Transverse colon (tissue), 4 donors: ENCODE results near the gene RITA1. TPM values are rescaled to one million over a fixed set of nuclear protein-coding genes. Genes with fewer than 3 reads are reported as not detected.

Source experiments
- DNase-seq: peaks from one replicate; pipeline ENCODE4 v3.0.0-alpha.2; 2019
- H3K27ac ChIP-seq, 4 donors: fragments of 200-600 bp; sonication (generic); 2 replicates each; pipeline ENCODE4 v1.5.1; 2016 to 2018; ENCODE audit warnings: inconsistent platforms in 4 of 4
- H3K27me3 ChIP-seq: fragments of 200-600 bp; sonication (generic); 2 replicates; pipeline ENCODE4 v1.5.1; 2017; ENCODE audit warnings: inconsistent platforms
- H3K36me3 ChIP-seq, 4 donors: fragments of 200-600 bp; sonication (generic); 2 replicates each; pipeline ENCODE4 v1.5.1; 2017 to 2019; ENCODE audit warnings: inconsistent platforms in 4 of 4
- H3K4me1 ChIP-seq, 4 donors: fragments of 200-600 bp; sonication (generic); 2 replicates each; pipeline ENCODE4 v1.5.1; 2017 to 2020; ENCODE audit warnings: inconsistent platforms in 4 of 4
- H3K4me3 ChIP-seq, 4 donors: fragments of 200-600 bp; sonication (generic); 1 replicate in 1 of 4; 2 replicates in 3 of 4; pipeline versions ENCODE4 v1.5.1 to v1.6.1; 2017 to 2019; ENCODE audit warnings: inconsistent platforms in 4 of 4
- H3K9me3 ChIP-seq, 2 donors: fragments of 200-600 bp; sonication (generic); 2 replicates each; pipeline ENCODE4 v1.5.1; 2017 to 2019; ENCODE audit warnings: inconsistent platforms in 2 of 2
- EP300 ChIP-seq: sonication (generic); formaldehyde crosslinking; IDR thresholded peaks from one replicate; pipeline ENCODE4 v1.6.1; 2017; ENCODE audit warnings: antibody characterized with exemption, low read depth
- POLR2A ChIP-seq: fragments of 450-650 bp; IDR thresholded peaks from one replicate; pipeline ENCODE4 v1.6.1; 2016; ENCODE audit warnings: antibody characterized with exemption, mild to moderate bottlenecking, moderate library complexity
- POLR2AphosphoS5 ChIP-seq, 3 donors: sonication (generic); formaldehyde crosslinking; IDR thresholded peaks; one replicate each; pipeline ENCODE4 v1.6.1; 2016; ENCODE audit warnings: antibody characterized with exemption in 3 of 3
- WGBS, 2 donors: methylation state at CpG; one replicate each; pipeline ENCODE4 v1.1.5; 2018; ENCODE audit warnings: low coverage in 1 of 2; 5-methylcytosine and 5-hydroxymethylcytosine counted together
- in situ Hi-C, 4 donors: fragments of 200-750 bp; cut with MboI; loops; one replicate each; pipeline versions ENCODE4 v1.15.0 to v1.15.1; 2017; ENCODE audit warnings: low sequenced_read_pairs in 3 of 4, low pct_ligation_motif_present in 1 of 4, low pct_unique_long_range_greater_than_20kb in 1 of 4
- intact Hi-C: fragments of 100-400 bp; cut with DNase I; formaldehyde crosslinking; loops from one replicate; pipeline ENCODE4 v1.15.1; 2023; ENCODE audit warnings: low total_unique reads
- total RNA-seq, 4 donors: library from RNA; depleted of rRNA; stranded (reverse); fragments of >200 nt; gene quantifications; one replicate each; pipeline ENCODE4 v1.1.0, GENCODE V29; 2016
- TF ChIP-seq, protein P1 (sequence below), 5 experiments: fragments of 200-600 bp in 3 of 5; fragments of 450-650 bp in 2 of 5; sonication (generic) in 3 of 5; IDR thresholded peaks; 1 replicate in 2 of 5; 2 replicates in 3 of 5; pipeline ENCODE4 v1.5.1; 2016 to 2017; ENCODE audit warnings: antibody characterized with exemption in 5 of 5, inconsistent platforms in 3 of 5, mild to moderate bottlenecking in 2 of 5, moderate library complexity in 1 of 5

Gene RITA1
- total RNA-seq, 4 donors from 2014 or later = 17.5 to 41.5 (median 23.8) TPM

DNA sequence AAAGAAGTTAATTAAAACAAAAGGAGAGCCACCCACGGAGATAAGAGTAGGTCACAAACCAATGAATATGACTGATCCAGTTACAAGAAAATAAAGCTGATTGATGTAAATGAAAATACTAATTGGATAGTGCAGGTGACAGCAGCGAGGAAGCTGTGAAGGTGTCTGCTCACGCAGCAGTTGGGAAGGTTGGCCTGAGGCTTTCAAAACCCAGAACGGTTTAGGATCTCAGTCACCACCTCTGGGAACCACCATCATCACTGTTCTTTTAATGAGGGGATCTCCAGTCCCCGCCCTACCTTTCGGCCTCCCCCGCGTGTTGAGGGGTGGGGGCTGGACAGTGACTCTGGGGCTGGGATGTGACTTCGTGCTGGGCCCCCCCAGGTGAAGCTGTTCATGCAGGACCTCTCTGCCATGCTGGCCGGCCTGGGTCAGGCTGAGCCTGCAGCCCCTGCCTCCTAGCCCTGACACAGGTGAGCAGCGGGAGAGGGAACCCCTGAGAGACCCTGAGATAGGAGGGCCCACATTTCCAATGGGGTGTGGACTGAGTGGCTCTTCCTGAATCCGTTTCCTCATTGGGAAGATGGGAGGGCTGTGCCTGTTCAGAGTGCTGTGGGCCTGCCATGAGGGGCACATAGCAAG is 28.2 kb upstream of the RITA1 start:
- WGBS, 2 donors = 89 to 90% methylated on average over 4 to 12 of the region's 12 CpGs
- peaks cover 33% of the 10 kb centered on the region for H3K27me3 ChIP-seq
- peaks cover 3 to 27% (median 21%) of the 10 kb centered on the region in 4 donors for H3K4me1 ChIP-seq
- peaks cover 0 to 17% (median 5%) of the 10 kb centered on the region in 4 donors for H3K36me3 ChIP-seq
- in situ Hi-C loops (loop anchor here in 2 of 4 donors (10.0 kb wide), 1 partner anchor 113 kb away; no protein-coding TSS in a partner anchor), intact Hi-C loops (no loop called here)
- no peak for DNase-seq
- TF ChIP-seq EP300 (no peak), POLR2A (no peak), POLR2AphosphoS5 (IDR thresholded peaks at IDR 0.05) (no peak)
- TF ChIP-seq, protein P1, sequence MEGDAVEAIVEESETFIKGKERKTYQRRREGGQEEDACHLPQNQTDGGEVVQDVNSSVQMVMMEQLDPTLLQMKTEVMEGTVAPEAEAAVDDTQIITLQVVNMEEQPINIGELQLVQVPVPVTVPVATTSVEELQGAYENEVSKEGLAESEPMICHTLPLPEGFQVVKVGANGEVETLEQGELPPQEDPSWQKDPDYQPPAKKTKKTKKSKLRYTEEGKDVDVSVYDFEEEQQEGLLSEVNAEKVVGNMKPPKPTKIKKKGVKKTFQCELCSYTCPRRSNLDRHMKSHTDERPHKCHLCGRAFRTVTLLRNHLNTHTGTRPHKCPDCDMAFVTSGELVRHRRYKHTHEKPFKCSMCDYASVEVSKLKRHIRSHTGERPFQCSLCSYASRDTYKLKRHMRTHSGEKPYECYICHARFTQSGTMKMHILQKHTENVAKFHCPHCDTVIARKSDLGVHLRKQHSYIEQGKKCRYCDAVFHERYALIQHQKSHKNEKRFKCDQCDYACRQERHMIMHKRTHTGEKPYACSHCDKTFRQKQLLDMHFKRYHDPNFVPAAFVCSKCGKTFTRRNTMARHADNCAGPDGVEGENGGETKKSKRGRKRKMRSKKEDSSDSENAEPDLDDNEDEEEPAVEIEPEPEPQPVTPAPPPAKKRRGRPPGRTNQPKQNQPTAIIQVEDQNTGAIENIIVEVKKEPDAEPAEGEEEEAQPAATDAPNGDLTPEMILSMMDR (IDR thresholded peaks at IDR 0.05) = no peak
- no peaks in the 10 kb centered on the region for H3K9me3 ChIP-seq
- no peak overlapping the region for H3K4me3 ChIP-seq
- no peak overlapping the region for H3K27ac ChIP-seq

DNA sequence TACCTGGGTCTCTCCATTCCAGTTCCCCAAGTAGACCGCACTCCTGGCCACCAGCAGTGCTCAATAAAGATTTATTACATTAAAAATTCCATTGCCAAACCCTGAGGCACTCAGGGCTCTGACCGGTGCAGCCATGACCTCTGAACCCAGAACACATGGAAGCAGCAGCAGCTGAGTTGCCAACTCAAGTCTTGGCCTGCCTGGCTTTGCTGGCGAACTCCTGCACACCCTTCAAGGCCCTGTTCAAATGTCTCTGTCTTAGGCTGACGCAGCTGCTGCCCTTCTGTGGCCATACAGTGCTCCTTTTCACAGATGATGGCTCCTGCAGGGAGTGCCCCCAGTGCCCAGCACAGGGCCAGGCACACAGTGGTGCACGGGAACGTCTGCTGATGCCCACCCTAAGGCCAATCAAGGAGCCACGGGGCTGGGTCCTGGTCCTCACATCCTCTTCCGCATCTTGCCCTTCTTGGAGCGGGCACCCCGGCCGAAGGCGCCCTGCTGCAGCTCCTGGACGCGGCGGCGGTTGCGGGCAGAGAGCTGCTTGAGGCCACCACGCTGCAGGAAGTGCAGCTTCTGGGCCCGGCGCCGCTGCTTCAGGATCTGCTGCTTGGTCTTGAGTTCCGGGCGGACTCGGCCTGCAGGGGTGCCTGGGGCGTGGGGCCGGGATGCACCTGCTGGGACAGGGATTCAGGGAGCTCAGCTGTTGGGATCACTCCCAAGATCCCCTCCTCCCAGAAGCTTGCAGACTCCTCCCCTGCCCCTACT is 26.9 kb upstream of the RITA1 start:
- H3K9me3 ChIP-seq = no peaks in the 10 kb centered on the region
- TF ChIP-seq, protein P1 (IDR thresholded peaks at IDR 0.05) = no peak
- H3K4me3 ChIP-seq = no peak overlapping the region
- H3K27me3 ChIP-seq = peaks cover 24% of the 10 kb centered on the region
- 80 to 94% methylated on average over 1 to 21 of the region's 26 CpGs for WGBS, 2 donors
- H3K4me1 ChIP-seq = peaks cover 3 to 15% (median 9%) of the 10 kb centered on the region in 4 donors
- intact Hi-C loops = no loop called here
- peaks cover 0 to 17% (median 5%) of the 10 kb centered on the region in 4 donors for H3K36me3 ChIP-seq
- no peak overlapping the region for H3K27ac ChIP-seq
- no peak for DNase-seq
- in situ Hi-C loops = loop anchor here in 2 of 4 donors (10.0 kb wide), 1 partner anchor 114 kb away; no protein-coding TSS in a partner anchor

DNA sequence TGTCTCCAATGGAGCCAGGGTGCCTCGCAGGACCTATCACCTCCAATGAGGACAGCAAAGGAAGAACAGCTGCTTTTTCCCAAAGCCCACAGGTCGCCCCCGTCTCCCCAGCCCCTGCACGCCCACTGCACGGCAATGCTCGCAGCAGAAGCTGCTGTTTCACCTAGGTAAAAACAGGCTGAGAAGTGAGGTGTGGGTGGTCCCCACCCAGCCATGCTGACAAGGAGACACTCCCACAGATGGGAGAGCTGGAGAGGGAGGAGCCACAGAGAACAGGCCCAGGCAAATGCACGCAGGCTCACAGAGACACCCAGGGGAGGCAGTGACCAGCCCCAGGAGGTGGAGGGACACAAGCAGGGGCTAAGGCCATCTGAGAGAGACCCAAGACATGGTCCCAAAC is 25.6 kb upstream of the RITA1 start:
- peaks cover 0 to 27% (median 7%) of the 10 kb centered on the region in 4 donors for H3K36me3 ChIP-seq
- peaks cover 0 to 3% (median 0%) of the 10 kb centered on the region in 4 donors for H3K4me1 ChIP-seq
- no peak overlapping the region for H3K4me3 ChIP-seq
- H3K27me3 ChIP-seq = peaks cover 11% of the 10 kb centered on the region
- DNase-seq = no peak
- 89% methylated on average over 7 of the region's 7 CpGs; no CpG with 5 or more reads in 1 of the 2 donors for WGBS, 2 donors
- in situ Hi-C loops (loop anchor here in 2 of 4 donors (10.0 kb wide), 1 partner anchor 115 kb away; no protein-coding TSS in a partner anchor), intact Hi-C loops (loop anchor here (10.0 kb wide), 1 partner anchor 105 kb away; the partner anchor contains the start of gene DTX1)
- no peak for TF ChIP-seq POLR2AphosphoS5 (IDR thresholded peaks at IDR 0.05)
- TF ChIP-seq, protein P1 (IDR thresholded peaks at IDR 0.05) = no peak
- no peak for TF ChIP-seq EP300
- TF ChIP-seq POLR2A = no peak
- H3K9me3 ChIP-seq = no peaks in the 10 kb centered on the region
- H3K27ac ChIP-seq = no peak overlapping the region

DNA sequence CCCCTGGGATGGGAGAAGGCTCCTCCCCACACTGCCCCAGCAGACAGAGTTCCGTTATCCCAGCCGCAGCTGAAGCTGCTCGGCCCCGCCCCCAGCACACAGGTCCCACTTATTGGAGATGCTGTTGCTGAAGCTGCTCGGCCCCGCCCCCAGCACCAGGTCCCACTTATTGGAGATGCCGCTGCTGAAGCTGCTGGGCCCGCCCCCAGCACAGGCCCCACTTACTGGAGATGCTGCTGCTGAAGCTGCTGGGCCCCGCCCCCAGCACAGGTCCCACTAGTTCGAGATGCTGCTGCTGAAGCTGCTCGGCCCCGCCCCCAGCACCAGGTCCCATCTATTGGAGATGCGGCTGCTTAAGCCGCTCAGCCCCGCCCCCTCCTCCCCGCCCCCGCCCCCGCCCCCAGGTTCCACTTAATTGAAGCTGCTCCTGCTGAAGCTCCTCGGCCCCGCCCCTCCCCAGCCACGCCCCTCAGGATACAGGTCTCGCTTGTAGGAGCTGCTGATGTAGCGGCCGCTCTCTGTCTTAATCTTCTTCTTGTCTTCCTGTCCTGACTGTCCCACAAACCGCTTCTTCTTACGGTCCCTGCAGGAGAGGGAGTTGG is 24.0 kb upstream of the RITA1 start:
- DNase-seq = no peak
- no peaks in the 10 kb centered on the region for H3K9me3 ChIP-seq
- no peak overlapping the region for H3K4me3 ChIP-seq
- in situ Hi-C loops = no loop called here
- 70% methylated on average over 24 of the region's 26 CpGs; no CpG with 5 or more reads in 1 of the 2 donors for WGBS, 2 donors
- intact Hi-C loops = loop anchor here (10.0 kb wide), 1 partner anchor 107 kb away; the partner anchor contains the start of gene DTX1
- H3K27ac ChIP-seq = no peak overlapping the region
- no peaks in the 10 kb centered on the region for H3K4me1 ChIP-seq
- H3K36me3 ChIP-seq = peaks cover 0 to 39% (median 10%) of the 10 kb centered on the region in 4 donors
- TF ChIP-seq, protein P1 (IDR thresholded peaks at IDR 0.05) = no peak
- TF ChIP-seq POLR2AphosphoS5 (IDR thresholded peaks at IDR 0.05) (no peak), POLR2A (no peak), EP300 (no peak)
- no peaks in the 10 kb centered on the region for H3K27me3 ChIP-seq
